ENCODE results near the gene KREMEN2.
A peak's percentile ranks its signal among the peaks of the same experiment; 100 is the strongest.

DNA sequence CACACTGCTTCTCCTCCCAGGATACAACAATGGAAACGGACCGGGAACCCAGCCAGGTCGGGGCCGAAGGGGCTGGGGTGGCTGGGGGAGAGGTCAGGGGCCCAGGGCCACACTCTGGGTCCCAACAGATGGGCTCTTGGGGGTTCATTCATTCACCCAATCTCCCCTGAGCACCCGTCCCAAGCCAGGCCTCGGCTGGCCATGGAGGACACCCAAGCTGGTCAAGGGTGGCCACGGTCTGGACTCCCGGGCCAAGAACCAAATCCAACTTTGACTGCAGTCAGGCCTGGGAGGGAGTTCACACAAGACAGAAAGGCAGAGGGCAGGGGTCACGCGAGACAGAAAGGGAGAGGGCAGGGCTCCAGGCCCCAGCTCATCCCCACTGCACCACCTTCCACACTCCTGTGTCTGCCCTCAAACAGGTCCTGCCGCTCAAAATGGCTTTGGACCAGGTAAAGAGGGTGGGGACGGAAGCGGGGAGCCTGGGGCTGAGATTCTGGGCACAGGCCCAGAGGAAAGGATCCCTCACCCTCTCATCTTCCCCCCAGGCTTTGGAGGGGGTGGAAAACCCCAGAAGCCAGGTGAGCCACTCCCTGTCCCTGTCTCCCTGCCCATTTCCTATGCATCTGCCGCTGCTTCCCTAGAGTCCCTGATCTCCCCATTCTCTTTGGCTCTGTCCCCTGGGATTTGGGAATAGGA is 28.5 kb downstream of the KREMEN2 start:
- TF ChIP-seq, protein P1, sequence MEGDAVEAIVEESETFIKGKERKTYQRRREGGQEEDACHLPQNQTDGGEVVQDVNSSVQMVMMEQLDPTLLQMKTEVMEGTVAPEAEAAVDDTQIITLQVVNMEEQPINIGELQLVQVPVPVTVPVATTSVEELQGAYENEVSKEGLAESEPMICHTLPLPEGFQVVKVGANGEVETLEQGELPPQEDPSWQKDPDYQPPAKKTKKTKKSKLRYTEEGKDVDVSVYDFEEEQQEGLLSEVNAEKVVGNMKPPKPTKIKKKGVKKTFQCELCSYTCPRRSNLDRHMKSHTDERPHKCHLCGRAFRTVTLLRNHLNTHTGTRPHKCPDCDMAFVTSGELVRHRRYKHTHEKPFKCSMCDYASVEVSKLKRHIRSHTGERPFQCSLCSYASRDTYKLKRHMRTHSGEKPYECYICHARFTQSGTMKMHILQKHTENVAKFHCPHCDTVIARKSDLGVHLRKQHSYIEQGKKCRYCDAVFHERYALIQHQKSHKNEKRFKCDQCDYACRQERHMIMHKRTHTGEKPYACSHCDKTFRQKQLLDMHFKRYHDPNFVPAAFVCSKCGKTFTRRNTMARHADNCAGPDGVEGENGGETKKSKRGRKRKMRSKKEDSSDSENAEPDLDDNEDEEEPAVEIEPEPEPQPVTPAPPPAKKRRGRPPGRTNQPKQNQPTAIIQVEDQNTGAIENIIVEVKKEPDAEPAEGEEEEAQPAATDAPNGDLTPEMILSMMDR (IDR thresholded peaks at IDR 0.05) = no peak
- TF ChIP-seq POLR2AphosphoS5 (IDR thresholded peaks at IDR 0.05) (peak; percentile 21), POLR2A (IDR thresholded peaks at IDR 0.05) (no peak)

Data from prostate gland (tissue), 2 donors.